ENCODE measurements around the gene ACP3. TPM values are rescaled to one million over a fixed set of nuclear protein-coding genes. Genes with fewer than 3 reads are reported as not detected.

The ACP3 gene
- total and polyA plus RNA-seq, 9 of the 15 experiments (the other 6 are each of a cell fraction or from before 2014, with no cell fraction given) = 0.08 to 1.1 (median 0.21) TPM

DNA sequence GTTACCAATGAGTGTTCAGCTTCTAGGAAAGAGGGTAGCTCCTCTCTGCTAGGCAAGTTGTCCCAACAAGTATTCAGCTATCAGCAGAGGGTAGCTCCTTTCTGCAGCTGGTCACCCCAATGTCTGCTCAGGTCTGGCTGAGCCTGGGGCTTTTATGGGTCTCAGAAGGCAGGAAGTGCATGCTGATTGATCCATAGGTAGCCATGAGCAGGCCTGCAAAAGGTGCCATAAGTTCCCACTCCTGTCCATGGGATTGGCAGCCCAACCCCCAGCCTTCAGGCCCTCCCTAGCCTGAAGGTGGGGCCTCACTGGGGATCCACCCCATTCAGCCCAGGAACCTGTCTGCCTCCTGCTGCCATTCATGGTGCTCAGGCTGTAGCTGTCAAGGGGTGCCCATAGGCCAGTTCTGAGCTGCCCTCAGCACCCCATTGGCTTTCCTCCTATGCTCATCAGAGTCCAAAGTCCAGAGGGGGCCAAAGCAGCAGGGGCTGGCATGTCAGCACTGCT is 65.5 kb downstream of the ACP3 start:
- no peak for ATAC-seq
- Histone ChIP-seq H3K9ac (ENCODE audit: insufficient read depth in 1 of 2, low read depth in 2 of 2, low read length in 2 of 2) (no peak overlapping the region), H3K4me3 (no peak overlapping the region), H4K20me1 (replicated peaks; ENCODE audit: control insufficient read depth, insufficient read depth, low read length) (no peaks in the 10 kb centered on the region), H3K4me1 (replicated peaks in 1 of 2; ENCODE audit: control insufficient read depth in 2 of 2, insufficient read depth in 2 of 2, low read length in 2 of 2) (no peaks in the 10 kb centered on the region), H3K27ac (ENCODE audit: extremely low read depth, low read depth, low read length) (no peak overlapping the region), H3K9me1 (ENCODE audit: control insufficient read depth, insufficient read depth, low read length) (no peaks in the 10 kb centered on the region), H3K4me2 (ENCODE audit: insufficient read depth, low read length) (no peak overlapping the region), H3K36me3 (ENCODE audit: control insufficient read depth, insufficient read depth, low read length) (no peaks in the 10 kb centered on the region), H2AFZ (ENCODE audit: low read depth, low read length) (no peak overlapping the region), H3K79me2 (ENCODE audit: control insufficient read depth, insufficient read depth, low read length) (no peaks in the 10 kb centered on the region), H3K27me3 (ENCODE audit: control insufficient read depth in 2 of 2, insufficient read depth in 2 of 2, low read length in 2 of 2) (peaks cover 0 to 4% of the 10 kb centered on the region in 2 experiments; a peak in 2 of 5 replicates), H3K9me3 (replicated peaks; ENCODE audit: control insufficient read depth, insufficient read depth, low read depth, low read length) (no peaks in the 10 kb centered on the region)
- in situ Hi-C loops (cut with MboI) (loop anchor here (25.0 kb wide), 1 partner anchor 595 kb away; no protein-coding TSS in a partner anchor), intact Hi-C loops (cut with micrococcal nuclease) (no loop called here)
- ChIA-PET CTCF (ENCODE audit: low intra/inter-chr PET ratio) (interaction anchor here (0.6 kb wide), 1 partner anchor 18 kb away, joined by 3 read pairs; no protein-coding TSS in a partner anchor), POLR2A (interaction anchor here (0.5 to 0.6 kb wide), 2 partner anchors 13 to 22 kb away, joined by 3 read pairs; no protein-coding TSS in a partner anchor)
- BruUV-seq (replicated peaks) = no TSS peak
- no peak for FAIRE-seq
- DNase-seq (ENCODE audit: extremely low read depth in 1 of 4, low spot score in 3 of 4) = no peak
- TF ChIP-seq JUND (IDR thresholded peaks at IDR 0.05; ENCODE audit: borderline replicate concordance, low read depth, low read length) (no peak), JUND (tag; IDR thresholded peaks at IDR 0.05; ENCODE audit: borderline replicate concordance, low read depth, low read length) (no peak), PHF8 (IDR thresholded peaks at IDR 0.05; ENCODE audit: borderline replicate concordance, low read length) (no peak), KAT7 (CRISPR knock-in tag; IDR thresholded peaks at IDR 0.05; ENCODE audit: borderline replicate concordance) (no peak), PTRF (tag; IDR thresholded peaks at IDR 0.05) (no peak), DMBX1 (CRISPR knock-in tag; IDR thresholded peaks at IDR 0.05; ENCODE audit: borderline replicate concordance) (no peak), ILK (tag; IDR thresholded peaks at IDR 0.05; ENCODE audit: borderline replicate concordance, low read depth) (no peak)
- TF ChIP-seq, protein P1, sequence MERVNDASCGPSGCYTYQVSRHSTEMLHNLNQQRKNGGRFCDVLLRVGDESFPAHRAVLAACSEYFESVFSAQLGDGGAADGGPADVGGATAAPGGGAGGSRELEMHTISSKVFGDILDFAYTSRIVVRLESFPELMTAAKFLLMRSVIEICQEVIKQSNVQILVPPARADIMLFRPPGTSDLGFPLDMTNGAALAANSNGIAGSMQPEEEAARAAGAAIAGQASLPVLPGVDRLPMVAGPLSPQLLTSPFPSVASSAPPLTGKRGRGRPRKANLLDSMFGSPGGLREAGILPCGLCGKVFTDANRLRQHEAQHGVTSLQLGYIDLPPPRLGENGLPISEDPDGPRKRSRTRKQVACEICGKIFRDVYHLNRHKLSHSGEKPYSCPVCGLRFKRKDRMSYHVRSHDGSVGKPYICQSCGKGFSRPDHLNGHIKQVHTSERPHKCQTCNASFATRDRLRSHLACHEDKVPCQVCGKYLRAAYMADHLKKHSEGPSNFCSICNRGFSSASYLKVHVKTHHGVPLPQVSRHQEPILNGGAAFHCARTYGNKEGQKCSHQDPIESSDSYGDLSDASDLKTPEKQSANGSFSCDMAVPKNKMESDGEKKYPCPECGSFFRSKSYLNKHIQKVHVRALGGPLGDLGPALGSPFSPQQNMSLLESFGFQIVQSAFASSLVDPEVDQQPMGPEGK (CRISPR knock-in tag; IDR thresholded peaks at IDR 0.05; ENCODE audit: borderline replicate concordance) = no peak
- TF ChIP-seq, protein P2, sequence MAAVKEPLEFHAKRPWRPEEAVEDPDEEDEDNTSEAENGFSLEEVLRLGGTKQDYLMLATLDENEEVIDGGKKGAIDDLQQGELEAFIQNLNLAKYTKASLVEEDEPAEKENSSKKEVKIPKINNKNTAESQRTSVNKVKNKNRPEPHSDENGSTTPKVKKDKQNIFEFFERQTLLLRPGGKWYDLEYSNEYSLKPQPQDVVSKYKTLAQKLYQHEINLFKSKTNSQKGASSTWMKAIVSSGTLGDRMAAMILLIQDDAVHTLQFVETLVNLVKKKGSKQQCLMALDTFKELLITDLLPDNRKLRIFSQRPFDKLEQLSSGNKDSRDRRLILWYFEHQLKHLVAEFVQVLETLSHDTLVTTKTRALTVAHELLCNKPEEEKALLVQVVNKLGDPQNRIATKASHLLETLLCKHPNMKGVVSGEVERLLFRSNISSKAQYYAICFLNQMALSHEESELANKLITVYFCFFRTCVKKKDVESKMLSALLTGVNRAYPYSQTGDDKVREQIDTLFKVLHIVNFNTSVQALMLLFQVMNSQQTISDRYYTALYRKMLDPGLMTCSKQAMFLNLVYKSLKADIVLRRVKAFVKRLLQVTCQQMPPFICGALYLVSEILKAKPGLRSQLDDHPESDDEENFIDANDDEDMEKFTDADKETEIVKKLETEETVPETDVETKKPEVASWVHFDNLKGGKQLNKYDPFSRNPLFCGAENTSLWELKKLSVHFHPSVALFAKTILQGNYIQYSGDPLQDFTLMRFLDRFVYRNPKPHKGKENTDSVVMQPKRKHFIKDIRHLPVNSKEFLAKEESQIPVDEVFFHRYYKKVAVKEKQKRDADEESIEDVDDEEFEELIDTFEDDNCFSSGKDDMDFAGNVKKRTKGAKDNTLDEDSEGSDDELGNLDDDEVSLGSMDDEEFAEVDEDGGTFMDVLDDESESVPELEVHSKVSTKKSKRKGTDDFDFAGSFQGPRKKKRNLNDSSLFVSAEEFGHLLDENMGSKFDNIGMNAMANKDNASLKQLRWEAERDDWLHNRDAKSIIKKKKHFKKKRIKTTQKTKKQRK (IDR thresholded peaks at IDR 0.05; ENCODE audit: borderline replicate concordance, low read depth, low read length) = no peak
- TF ChIP-seq, protein P3, sequence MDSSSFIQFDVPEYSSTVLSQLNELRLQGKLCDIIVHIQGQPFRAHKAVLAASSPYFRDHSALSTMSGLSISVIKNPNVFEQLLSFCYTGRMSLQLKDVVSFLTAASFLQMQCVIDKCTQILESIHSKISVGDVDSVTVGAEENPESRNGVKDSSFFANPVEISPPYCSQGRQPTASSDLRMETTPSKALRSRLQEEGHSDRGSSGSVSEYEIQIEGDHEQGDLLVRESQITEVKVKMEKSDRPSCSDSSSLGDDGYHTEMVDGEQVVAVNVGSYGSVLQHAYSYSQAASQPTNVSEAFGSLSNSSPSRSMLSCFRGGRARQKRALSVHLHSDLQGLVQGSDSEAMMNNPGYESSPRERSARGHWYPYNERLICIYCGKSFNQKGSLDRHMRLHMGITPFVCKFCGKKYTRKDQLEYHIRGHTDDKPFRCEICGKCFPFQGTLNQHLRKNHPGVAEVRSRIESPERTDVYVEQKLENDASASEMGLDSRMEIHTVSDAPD (CRISPR knock-in tag; IDR thresholded peaks at IDR 0.05) = no peak
- TF ChIP-seq, protein P4, sequence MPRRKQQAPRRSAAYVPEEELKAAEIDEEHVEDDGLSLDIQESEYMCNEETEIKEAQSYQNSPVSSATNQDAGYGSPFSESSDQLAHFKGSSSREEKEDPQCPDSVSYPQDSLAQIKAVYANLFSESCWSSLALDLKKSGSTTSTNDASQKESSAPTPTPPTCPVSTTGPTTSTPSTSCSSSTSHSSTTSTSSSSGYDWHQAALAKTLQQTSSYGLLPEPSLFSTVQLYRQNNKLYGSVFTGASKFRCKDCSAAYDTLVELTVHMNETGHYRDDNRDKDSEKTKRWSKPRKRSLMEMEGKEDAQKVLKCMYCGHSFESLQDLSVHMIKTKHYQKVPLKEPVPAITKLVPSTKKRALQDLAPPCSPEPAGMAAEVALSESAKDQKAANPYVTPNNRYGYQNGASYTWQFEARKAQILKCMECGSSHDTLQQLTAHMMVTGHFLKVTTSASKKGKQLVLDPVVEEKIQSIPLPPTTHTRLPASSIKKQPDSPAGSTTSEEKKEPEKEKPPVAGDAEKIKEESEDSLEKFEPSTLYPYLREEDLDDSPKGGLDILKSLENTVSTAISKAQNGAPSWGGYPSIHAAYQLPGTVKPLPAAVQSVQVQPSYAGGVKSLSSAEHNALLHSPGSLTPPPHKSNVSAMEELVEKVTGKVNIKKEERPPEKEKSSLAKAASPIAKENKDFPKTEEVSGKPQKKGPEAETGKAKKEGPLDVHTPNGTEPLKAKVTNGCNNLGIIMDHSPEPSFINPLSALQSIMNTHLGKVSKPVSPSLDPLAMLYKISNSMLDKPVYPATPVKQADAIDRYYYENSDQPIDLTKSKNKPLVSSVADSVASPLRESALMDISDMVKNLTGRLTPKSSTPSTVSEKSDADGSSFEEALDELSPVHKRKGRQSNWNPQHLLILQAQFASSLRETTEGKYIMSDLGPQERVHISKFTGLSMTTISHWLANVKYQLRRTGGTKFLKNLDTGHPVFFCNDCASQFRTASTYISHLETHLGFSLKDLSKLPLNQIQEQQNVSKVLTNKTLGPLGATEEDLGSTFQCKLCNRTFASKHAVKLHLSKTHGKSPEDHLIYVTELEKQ (CRISPR knock-in tag; IDR thresholded peaks at IDR 0.05) = no peak

All from K562 (cell line).